NCI-H2081 treated with DMSO at 0.1 percent for 48 hours (cell line): ENCODE data around the gene FUT1.
"Not testable (repeated sequence)": the region's sequence is repeated elsewhere in the genome, so short reads cannot be mapped to it uniquely, and the experiment has no call there.

Source experiments
- DNase-seq: peaks from one replicate; lab custom pipeline; 2025; lab: John Stamatoyannopoulos, UW

Gene FUT1

GRCh38 chr19:48768994-48769713 lies 16.7 kb upstream of the FUT1 start:
- no peak for DNase-seq

GRCh38 chr19:48768171-48768753 lies 15.8 kb upstream of the FUT1 start:
- not testable (repeated sequence) for DNase-seq

GRCh38 chr19:48765816-48766215 lies 13.4 kb upstream of the FUT1 start:
- not testable (repeated sequence) for DNase-seq

GRCh38 chr19:48760504-48761205 lies 8.2 kb upstream of the FUT1 start:
- DNase-seq: no peak

- no peak for DNase-seq
Observed at GRCh38 chr19:48757741-48758144, 5.3 kb upstream of the FUT1 start.

- DNase-seq: no peak
Observed at GRCh38 chr19:48757089-48757675, 4.7 kb upstream of the FUT1 start.

- no peak for DNase-seq
Observed at GRCh38 chr19:48756686-48757085, 4.2 kb upstream of the FUT1 start.

DNA sequence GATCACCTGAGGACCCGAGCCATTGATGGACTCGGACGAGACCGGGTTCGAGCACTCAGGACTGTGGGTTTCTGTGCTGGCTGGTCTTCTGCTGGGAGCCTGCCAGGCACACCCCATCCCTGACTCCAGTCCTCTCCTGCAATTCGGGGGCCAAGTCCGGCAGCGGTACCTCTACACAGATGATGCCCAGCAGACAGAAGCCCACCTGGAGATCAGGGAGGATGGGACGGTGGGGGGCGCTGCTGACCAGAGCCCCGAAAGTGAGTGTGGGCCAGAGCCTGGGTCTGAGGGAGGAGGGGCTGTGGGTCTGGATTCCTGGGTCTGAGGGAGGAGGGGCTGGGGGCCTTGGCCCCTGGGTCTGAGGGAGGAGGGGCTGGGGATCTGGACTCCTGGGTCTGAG lies 3.8 kb upstream of the FUT1 start:
- DNase-seq: no peak

DNA sequence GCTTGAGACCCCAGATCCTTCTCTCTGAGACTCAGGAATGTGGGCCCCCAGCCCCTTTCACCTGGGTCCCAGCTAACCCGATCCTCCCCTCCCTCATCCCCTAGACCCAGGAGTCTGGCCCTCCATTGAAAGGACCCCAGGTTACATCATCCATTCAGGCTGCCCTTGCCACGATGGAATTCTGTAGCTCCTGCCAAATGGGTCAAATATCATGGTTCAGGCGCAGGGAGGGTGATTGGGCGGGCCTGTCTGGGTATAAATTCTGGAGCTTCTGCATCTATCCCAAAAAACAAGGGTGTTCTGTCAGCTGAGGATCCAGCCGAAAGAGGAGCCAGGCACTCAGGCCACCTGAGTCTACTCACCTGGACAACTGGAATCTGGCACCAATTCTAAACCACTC lies 3.3 kb upstream of the FUT1 start:
- no peak for DNase-seq

GRCh38 chr19:48755084-48755641 lies 2.7 kb upstream of the FUT1 start, which contains the start of gene FGF21:
TSS of gene FGF21 (plus strand) at chr19:48755524. CDS start at chr19:48756237, 713 bp downstream.
- no peak for DNase-seq

DNA sequence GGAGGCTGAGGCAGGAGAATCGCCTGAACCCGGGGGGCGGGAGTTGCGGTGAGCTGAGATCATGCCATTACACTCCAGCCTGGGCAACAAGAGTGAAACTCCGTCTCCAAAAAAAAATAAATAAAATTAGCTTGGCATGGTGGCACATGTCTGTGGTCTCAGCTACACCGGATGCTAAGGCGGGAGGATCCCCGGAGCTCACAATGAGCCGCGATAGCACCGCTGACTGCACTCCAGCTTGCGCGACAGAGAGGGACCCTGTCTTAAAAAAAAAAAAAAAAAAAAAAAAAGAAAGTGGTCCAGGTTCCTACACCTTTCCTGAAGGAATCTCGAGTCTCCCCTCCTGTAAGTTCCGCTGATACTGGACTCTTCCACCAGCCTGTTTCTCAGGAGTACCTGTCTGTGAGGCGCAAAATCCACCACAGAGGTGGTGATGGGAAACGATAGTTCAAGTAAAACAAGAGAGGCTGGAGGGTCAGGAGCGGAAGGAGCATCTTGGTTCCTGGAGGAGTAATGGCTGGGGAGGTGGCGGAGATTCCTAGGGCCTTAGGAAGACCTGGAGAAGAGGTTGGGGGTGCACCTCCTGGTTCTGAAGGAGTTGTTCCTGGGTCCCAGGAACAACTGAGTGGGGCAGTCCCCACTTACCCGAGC lies 471 bp downstream of the FUT1 start:
- no peak for DNase-seq

- DNase-seq: no peak
Observed at GRCh38 chr19:48750771-48751504, 1.5 kb downstream of the FUT1 start.

DNA sequence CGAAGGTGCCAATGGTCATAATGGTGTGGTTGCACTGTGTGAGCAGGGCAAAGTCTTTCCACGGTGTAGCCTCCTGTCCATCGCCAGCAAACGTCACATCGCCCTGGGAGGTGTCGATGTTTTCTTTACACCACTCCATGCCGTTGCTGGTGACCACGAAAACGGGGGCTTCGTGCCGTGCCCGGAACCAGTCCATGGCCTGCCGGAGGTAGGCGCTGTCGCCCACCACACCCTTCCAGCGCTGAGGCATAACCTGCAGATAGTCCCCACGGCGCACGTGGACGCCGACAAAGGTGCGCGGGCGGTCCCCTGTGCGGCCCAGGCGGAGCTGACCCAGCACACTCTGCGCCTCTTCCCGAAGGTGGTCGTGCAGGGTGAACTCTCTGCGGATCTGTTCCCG lies 2.1 kb downstream of the FUT1 start:
- DNase-seq: no peak

DNA sequence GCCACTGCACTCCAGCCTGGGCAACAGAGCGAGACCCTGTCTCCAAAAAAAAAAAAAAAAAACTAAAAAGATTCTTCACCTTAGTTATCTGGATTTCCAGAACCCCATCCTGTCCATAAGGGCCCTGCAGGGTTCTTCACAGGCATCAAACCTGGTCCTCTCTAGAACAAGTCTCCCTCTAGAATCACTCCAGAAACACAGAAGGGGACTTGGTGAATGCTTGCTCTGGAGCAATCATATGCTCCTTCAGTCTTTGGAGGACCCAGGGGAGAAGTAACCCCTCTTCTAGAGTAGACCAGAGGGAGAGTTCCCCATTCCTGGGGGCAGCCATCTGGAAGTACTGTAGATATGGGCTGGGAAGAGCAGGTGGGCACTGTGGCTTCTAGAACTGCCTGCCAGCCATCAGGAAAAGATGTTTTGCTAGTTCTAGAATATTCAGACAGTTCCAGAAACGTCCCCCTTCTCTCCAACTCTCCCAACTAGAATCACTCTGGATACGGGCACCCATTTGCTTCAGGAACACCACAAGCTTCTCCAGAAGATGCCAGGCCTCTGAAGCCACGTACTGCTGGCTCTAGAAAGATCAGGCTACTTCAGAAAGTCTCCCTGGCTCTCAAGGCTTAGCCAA lies 2.8 kb downstream of the FUT1 start:
- DNase-seq: no peak

- no peak for DNase-seq
Observed at GRCh38 chr19:48746738-48747575, 5.5 kb downstream of the FUT1 start, which contains the start of gene IZUMO1. TSS of gene IZUMO1 (minus strand) at chr19:48746909. CDS start at chr19:48745859, 1,050 bp downstream.

DNA sequence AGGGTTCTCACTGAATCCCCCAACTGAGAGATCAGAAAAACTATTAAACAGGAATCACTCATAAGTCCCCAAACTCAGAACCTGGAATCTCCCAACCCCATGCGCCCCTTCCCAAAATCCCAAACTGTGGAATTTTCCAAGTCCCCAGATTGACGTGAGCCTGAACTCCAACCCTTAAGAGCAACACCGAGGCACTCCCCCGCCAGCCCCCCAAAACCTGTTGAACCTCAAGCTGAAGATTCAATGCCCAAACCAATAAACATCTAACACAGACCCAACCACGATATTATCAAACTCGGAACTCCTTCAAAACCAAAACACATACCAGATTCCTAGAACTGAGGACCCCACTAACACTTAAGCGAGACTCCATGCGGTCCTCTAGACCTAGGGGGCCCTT lies 6.3 kb downstream of the FUT1 start:
- no peak for DNase-seq

DNA sequence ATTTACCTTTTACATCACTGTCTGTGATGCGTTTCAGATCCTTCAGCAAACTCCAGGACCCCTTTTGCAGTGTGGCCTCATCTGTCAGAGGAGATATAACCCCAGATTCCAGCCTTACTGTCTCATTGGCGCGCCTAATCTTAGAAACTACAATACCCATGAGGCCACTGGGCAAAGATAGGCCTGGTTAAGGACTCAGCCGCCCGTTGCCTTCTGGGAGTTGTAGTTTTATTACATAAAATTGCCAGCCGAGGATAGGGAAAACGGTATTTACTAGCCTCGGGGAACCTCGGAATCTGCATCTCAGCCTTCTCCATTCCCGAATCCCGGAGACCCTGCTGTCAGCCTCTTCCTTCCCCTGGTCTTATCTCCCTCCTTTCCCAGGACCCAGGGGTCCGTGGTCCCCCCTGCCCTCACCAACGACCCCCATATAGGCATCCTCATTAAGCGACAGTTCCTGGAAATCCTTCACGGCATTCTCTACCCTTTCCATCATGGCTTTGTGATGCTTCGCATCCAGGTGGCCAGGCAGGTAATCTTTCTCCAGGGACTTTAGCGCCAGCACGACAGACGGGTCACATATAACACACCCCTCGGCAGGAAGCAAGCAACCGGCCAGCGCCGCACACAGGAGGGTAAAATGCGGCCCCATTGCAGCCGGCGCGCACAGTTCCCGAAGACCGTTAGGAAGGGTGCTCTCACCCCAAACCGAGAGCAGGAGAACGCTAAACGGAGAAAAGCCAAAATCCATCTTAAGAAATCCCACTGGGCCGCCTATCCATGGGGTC lies 7.0 kb downstream of the FUT1 start:
- DNase-seq: no peak

DNA sequence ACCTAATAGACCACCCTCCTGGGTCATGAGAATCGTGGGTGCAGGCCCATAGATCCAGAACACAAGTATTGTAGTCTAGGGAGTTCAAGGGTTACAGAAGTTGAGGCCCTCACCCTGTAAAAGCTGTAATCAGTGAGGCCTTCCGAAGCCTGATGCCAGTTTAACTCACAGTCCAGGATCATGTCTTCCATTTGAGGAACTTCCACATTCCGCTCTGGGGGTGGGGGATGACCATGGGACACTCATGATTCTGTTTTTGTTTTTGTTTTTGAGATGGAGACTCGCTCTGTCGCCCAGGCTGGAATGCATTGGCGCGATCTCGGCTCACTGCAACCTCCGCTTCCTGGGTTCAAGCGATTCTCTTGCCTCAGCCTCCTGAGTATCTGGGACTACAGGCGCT lies 10.3 kb downstream of the FUT1 start:
- DNase-seq: no peak
